NCI-H748 treated with DMSO at 0.1 percent for 48 hours (cell line): ENCODE measurements around the gene ABCA2.
"Not testable (repeated sequence)": the region's sequence is repeated elsewhere in the genome, so short reads cannot be mapped to it uniquely, and the experiment has no call there.

Source experiments
- DNase-seq: peaks from one replicate; lab custom pipeline; 2025; lab: John Stamatoyannopoulos, UW

ABCA2 gene

GRCh38 chr9:137015976-137016375, 12.1 kb downstream of the ABCA2 start:
- no peak for DNase-seq

- no peak for DNase-seq
Measured at GRCh38 chr9:137015540-137015930, 12.5 kb downstream of the ABCA2 start.

DNA sequence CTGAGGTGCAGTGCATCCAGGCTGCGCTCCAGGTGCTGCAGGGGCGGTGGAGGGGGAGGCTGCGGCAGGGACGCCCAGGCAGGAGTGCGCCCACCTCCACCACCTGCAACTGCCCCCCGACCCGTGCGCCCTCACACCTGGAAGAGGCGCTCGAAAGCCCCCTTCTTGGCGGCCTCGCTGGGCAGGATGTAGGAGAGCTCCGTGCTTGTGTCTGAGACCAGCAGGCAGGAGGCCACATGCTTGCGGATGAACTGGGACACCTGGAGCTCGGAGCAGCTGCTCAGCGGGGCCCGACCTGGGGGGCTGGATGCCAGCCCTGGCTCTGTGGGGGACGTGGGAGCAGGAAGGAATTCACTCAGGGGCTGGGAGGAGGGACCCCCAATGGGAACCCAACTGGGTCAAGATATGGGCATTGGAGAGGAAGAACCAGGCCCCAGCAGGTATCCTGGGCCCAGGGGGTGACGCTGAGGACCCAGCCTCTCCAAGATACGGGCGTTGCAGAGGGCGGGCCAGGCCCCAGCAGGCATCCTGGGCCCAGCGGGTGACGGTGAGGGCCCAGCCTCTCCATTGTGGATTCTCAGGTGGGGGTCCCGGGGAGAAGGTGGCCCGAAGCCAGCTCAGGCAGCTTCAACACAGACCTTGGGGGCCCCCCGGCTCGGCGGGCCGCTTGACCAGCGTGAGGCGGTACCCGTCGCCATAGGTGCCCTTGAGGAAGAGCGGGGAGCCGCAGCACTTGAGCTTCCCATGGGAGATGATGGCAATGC, 13.1 kb downstream of the ABCA2 start:
- no peak for DNase-seq

- DNase-seq = no peak
Measured at GRCh38 chr9:137014166-137014565, 13.9 kb downstream of the ABCA2 start.

DNA sequence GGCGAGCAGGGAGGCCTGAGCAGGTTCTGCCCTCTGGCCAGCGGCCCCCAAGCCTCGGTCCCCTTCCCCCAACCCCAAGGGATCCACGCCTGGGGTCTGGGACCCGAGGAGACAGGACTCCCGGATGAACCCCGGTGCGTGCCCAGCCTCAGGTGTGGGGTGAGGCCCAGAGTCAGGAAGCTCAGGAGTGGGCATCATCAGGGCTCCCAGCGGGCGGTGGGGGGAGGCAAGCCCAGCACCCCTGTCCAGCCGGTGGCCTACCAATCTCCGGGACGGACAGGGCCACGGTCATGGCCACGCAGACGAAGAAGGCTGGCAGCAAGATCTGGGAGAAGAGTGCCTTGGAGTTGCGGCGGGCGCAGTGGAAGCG, 14.5 kb downstream of the ABCA2 start:
- DNase-seq = no peak

GRCh38 chr9:137012694-137013570, 15.1 kb downstream of the ABCA2 start:
- DNase-seq = no peak

GRCh38 chr9:137011907-137012675, 15.9 kb downstream of the ABCA2 start:
- DNase-seq = no peak

- no peak for DNase-seq
Measured at GRCh38 chr9:137011156-137011555, 16.9 kb downstream of the ABCA2 start.

DNA sequence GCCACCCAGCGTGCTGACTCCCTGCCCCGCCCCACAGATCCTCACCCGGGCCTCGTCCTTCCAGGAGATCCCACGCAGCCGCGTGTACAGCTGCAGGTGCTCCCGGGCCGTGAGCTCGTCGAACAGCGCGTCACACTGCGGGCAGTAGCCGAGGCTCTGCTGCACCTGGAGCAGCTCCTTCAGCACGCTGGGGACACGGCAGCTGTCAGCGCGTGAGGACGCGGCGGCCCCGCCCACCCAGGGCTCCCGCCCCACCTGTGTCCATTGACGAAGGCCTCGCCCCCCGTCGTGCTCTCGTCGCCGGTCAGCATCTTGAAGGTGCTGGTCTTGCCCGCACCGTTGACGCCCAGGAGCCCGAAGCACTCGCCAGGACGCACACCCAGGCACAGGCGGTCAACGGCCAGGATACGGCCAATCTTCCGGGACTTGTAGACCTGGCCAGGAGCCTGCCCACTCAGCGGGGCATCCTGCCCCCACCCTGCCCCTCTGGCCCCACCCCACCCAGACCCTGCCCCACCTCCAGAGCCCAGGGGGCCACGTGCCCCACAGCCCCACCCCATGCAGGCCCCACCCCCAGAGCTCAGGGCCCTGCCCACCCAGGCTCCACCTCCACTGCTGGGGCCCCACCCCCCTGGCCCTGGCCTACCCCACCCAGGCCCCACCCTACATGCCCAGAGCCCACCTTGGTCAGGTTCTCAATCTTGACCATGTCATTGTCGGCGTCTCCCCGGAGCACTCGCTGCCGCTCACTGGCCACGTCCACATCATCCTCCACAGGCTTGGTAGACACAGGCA, 17.9 kb downstream of the ABCA2 start:
- DNase-seq = no peak

DNA sequence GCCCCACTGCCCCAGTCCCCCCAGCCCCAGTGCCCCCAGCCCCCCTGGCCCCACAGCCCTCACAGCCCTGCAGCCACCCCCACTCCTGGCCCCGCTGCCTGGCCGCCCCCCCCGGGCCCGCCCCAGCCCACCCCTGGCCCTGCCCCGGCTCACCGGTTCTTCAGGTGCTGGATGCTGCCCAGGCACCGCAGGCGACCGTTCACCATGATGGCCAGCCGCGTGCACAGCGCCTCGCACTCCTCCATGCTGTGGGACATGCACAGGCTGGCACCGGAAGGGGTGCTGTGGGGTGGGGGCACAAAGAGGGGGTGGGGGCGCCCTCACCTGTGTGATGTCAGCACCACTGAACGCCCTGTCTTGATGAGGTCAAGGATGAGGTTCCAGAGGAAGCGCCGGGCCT, 18.8 kb downstream of the ABCA2 start:
- DNase-seq = no peak

GRCh38 chr9:137008312-137008711, 19.7 kb downstream of the ABCA2 start:
- no peak for DNase-seq

GRCh38 chr9:137007816-137008270, 20.2 kb downstream of the ABCA2 start:
- DNase-seq = no peak

GRCh38 chr9:137007108-137007815, 20.8 kb downstream of the ABCA2 start:
- DNase-seq = no peak

DNA sequence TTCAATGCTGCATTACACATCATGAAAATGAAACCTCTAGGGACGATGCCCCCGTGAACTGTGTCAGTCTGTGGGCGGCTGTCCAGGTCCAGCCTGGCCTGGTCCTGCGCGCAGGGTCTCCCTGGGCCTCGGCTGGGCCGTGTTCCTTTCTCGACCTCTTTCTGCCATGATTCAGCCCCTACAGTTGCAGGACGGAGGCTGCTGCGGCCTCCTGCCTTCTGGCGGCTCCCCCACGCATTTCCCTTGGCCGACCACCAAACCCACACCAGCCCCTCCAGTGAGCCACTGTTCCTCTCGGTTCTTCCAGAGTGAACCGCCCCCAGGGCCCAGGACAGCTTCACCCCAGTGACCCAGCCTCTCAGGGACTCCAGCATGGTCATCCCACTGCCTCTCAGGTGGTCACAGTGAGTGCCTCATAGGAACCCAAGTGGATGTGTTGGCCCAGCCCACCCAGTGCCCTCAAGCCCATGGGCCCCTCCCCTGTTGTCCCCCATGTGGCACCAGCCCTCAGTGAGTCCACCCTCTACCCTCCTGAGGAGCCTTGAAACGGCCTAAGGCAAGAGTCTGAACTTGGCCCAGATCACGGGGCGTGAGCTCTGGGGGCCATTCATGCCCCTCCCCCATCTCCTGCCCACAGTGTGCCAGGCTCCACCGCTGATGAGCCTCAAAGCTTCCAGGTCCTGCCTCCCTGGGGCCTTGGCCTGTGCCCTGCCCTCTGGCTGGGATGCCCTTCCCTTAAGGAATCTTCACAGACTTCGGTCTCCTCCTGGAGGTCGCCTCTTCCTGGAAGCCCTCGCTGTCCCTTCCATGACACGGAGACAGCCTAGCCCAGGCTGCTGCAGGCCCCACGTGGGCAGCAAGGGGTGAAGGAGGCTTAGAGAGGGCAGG, 21.7 kb downstream of the ABCA2 start:
- DNase-seq = no peak

GRCh38 chr9:137004285-137004684, 23.8 kb downstream of the ABCA2 start:
- DNase-seq = not testable (repeated sequence)

DNA sequence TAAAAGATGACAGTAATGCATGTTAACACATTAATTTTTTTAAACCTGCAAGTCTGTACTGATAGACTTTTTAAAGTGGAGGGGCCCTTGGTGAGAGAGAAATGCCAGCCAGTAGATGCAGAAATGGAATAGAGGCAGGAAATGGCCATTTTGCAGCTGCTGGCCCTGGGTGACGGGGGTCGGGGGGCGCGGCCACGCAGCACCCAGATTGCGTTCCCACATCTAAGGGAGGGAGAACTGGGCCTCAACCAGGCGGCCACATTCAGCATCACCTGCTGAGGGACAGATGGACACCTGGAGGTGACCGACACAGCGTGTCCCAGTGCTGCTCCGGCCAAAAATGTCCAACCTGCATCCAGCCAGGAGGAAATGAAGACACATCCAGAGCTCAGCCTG, 25.4 kb downstream of the ABCA2 start:
- no peak for DNase-seq

DNA sequence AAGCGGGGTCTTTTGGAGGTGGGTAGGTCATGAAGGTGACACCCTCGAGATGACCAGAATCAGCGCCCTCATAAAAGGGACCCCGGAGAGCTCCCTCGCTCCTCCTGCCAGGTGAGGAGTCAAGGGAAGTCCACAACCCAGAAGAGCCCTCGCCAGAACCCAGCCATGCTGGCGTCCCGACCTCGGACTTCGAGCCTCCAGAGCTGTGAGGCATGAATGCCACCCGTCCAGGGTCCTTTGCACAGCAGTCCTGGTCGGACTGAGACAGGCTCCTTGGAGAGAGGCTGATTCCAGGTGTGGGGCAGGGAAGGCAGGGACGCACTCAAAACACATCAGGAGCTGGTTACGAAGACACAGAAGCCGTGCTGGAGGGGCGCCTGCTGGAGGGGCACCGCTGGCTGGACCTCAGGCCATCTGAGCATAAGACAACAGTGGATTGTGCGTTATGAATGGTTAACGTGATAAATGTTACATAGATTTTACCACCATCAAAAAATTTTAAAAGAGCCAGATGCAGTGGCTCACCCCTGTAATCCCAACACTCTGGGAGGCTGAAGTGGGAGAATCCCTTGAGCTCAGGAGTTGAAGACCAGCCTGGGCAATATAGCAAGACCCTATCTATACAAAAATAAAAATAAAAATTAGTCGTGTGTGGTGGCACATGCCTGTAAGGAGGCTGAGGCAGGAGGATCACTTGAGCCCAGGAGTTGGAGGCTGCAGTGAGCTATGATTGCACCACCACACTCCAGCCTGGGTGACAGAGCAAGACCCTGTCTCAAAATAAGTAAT, 26.0 kb downstream of the ABCA2 start:
- DNase-seq = no peak

GRCh38 chr9:137000177-137000930, 27.7 kb downstream of the ABCA2 start:
- no peak for DNase-seq
